NCI-H128 (cell line): ENCODE measurements around the gene SREBF2.

Experiments used
- DNase-seq: peaks from one replicate; lab custom pipeline; 2025; ENCODE audit not compliant: unreplicated experiment; lab: John Stamatoyannopoulos, UW

SREBF2 gene

DNA sequence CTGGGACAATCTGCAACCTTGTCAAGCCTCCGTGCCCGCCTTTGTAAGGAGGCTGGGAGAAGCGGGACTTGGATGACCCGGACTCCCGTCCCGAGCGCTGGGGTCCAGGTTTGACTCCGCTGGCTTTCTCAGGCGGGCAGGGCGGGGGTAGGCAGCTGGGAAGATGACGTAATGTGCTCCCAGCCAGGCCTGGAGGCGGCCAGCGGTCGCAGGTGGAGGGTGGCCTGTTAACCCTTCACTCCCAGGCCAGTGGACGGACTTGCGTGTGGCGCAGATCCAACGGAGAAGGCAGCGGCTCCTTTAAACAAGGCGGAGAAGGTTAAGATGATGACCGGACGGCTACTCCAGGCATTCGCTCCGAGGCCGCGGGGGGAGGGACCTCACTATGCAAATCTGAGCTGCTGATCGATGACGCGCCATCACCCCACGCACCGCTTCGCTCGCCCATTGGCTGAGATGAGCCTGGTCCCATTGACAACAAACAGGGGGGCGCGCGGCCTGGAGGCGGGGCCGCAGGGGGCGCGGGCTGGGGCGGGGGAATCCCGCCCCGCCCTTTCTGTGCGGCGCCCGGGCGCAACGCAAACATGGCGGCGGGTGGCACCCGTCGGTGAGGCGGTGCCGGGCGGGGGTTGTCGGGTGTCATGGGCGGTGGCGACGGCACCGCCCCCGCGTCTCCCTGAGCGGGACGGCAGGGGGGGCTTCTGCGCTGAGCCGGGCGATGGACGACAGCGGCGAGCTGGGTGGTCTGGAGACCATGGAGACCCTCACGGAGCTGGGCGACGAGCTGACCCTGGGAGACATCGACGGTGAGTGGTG, at the start of gene SREBF2:
TSS of gene SREBF2 (plus strand) at position 553 of the 816 bp plus-strand sequence. CDS start at position 719, 166 bp downstream.
- DNase-seq: peak; percentile 94

GRCh38 chr22:41787331-41787730, 45.6 kb upstream of the SREBF2 start:
- no peak for DNase-seq

GRCh38 chr22:41793871-41794270, 39.0 kb upstream of the SREBF2 start:
- no peak for DNase-seq

DNA sequence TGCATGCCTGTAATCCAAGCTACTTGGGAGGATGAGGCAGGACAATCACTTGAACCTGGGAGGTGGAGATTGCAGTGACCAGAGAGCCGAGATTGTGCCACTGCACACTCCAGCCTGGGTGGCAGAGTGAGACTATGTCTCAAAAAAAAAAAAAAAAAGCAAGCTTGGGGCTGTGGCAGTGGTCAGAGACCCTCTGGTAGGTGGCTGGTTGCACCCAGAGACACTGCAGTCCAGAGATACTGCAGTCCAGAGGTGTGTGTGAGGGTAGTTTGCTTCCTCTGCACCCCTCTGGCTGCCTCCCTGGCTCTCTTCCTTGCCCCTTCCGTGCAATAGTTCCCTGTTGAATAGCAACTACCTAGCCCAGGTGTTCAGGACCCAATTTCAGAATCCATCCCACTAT, 34.2 kb upstream of the SREBF2 start:
- DNase-seq: no peak

GRCh38 chr22:41799486-41800347, 33.2 kb upstream of the SREBF2 start:
- no peak for DNase-seq

DNA sequence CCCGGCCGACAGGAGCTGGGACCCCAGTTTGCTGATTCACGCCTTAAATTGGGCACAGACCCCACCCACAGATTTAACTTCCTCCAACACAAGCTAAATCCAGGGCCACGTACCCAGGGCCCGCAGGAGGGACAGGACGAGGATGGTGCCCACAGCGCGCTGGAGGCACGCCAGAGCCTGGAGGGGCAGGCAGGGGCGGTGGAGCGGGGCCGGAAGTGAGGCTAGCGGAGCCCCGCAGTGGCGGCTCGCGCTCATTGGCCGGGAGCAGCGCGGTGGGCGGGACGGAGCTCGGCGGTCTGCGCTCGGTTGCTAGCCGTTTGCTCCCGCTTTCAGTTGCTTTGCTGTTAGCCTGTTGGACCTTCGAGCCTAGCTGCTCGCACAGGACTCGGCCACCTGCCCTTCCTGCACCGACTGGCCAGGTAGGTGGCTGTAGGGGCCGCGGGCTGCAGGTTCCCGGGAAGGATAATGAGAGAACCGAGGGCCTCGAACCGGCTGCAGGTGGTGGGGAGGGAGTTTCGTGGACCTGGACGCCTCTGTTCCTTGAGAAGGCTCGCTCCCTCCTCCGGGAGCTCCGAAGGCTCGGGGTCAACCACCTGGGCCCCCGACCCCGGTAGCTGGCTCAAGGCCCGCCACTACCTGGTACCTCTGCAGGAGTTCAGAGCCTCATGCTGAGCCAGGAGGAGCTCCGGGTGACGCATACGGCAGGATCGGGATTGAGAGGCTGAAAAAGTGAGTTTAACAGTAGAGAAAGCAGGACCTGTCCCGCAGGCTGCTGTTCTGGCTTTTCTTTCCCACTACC, 32.4 kb upstream of the SREBF2 start, which contains the start of gene CCDC134:
TSS of gene CCDC134 (plus strand) at position 332 of the 799 bp plus-strand sequence. CDS start 8,212 bp downstream, outside the sequence.
- DNase-seq: peak; percentile 57

- no peak for DNase-seq
These were observed 31.6 kb upstream of the SREBF2 start for GRCh38 chr22:41801147-41801819.

DNA sequence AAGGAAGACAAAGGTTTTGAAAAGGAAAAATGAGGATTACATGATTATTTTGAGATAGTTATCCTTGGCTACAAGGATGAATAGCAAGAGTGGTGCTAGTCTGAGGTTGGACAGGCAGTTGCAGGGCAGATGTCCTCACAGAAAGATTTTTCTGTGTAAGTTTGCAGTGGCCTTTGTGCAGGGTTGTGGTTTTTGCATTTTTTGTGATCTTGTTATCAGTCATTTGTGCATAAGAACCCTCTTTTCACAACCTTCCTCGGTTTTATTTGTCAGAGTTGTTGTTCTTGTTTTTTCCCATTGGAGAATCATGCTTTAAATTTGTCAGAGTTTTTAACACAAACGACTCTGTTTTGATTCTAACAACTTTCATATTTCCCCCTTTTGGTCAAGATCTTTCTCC, 31.0 kb upstream of the SREBF2 start:
- no peak for DNase-seq

DNA sequence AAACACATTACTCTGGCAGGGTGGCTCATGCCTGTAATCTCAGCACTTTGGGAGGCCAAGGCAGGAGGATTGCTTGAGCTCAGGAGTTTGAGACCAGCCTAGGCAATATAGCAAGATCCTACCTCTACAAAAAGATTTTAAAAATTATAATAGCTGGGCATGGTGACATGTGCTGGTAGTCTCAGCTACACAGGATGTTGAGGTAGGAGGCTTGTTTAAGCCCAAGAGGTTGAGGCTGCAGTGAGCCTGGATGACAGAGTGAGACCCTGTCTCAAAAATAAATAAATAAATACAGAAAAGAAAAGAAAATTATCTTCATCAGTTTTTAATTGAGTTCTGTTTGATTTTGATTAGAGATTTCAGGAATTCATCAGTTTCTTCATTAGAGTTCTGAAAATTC, 27.3 kb upstream of the SREBF2 start:
- DNase-seq: no peak

DNA sequence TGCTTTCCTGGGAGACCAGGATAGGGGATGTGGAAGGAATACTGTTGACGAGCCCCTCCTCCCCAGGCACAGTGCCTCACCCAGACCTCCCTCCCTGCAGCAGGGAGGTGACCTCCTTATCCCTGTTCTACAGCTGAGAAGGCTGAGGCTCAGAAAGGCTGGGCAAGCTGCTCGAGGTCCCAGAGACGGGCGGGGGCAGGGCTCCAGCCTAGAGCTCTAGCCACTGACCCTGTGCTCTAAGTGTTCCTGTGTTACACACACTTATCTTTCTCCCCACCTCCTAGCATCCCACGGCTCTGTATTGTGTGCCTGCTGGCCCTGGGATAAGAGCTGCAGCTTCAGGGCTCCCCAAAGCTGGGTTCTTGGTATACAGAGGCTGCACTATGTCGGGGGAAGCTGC, 24.5 kb upstream of the SREBF2 start:
- no peak for DNase-seq

GRCh38 chr22:41810022-41810421, 22.9 kb upstream of the SREBF2 start:
- DNase-seq: no peak

GRCh38 chr22:41812805-41813545, 19.9 kb upstream of the SREBF2 start:
- no peak for DNase-seq

DNA sequence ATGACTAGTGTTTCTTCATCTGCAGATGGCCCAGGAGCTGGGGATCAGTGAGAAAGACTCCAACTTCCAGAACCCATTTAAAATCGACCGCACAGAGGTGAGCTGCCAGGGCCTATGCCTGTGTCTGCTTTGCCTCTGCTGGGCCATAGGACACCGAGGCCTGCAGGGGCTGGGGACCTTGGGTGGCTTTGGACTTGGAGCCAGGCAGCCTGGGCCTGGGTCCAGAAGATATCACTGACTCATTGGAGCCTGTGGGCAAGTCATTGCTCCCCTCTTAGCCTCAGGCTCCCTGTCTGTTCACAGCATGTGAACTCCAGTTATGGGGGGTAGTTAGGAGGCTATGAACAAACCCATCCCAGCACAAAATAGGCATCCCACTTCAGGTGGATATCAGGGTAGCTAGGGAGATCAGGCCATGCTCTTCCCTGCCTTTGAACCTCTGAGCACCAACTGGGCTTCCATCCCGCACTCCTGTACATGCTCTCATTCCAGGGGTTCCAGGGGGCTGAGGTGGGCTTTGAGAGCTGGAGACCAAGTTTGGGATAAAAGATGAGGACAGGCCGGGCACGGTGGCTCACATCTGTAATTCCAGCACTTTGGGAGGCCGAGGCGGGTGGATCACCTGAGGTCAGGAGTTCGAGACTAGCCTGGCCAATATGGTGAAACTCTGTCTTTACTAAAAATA, 19.0 kb upstream of the SREBF2 start:
- DNase-seq: no peak

- DNase-seq: no peak
These were observed 17.2 kb upstream of the SREBF2 start for GRCh38 chr22:41815716-41816115.

- no peak for DNase-seq
These were observed 16.7 kb upstream of the SREBF2 start for GRCh38 chr22:41816241-41816640.

GRCh38 chr22:41816871-41817270, 16.0 kb upstream of the SREBF2 start:
- DNase-seq: no peak

DNA sequence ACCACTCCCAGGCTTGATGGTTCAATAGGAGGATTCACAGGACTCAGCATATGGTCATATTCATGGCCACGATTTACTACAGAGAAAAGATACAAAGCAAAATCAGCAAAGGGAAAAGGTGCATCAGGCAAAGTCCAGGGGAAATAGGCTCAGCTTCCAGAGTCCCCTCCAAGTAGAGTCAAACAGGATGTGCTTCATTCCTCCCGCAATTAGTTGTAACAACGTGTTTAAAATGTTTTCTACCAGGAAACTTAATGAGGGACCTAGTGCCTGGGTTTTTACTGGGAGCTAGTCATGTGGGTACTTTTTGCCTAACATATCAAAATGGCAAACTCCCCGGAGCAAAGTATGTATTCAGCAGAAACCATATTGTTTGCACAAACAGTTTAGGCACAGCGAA, 14.9 kb upstream of the SREBF2 start:
- DNase-seq: no peak

DNA sequence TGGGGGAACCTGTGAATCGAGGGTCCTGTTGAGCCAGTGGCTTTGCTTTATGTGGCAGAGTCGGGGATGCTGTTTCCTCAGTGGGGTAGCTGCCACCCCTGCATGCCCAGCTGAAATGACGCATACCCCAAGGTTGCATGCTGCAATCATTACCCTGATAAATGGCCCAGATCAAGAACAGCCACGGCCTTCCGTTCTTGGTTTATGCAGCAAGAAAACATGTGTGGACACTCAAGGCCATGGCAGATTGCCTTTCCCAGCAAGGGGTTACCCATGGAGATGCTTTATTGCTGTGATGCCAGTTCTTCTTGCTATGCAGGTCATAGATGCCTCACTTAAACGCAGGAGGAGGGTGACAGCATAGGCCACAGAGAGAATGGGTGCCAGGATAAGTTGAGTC, 14.3 kb upstream of the SREBF2 start:
- DNase-seq: no peak

GRCh38 chr22:41819257-41819656, 13.6 kb upstream of the SREBF2 start:
- DNase-seq: no peak
